Subcutaneous abdominal adipose tissue (tissue), 5 donors: ENCODE measurements around the gene NETO2.
A peak's percentile ranks its signal among the peaks of the same experiment; 100 is the strongest.
"Not testable (repeated sequence)": the region's sequence is repeated elsewhere in the genome, so short reads cannot be mapped to it uniquely, and the experiment has no call there.

Source experiments
- H3K27ac ChIP-seq: one replicate; pipeline ENCODE4 v1.7.0; 2013; ENCODE audit warnings: low read depth, mild to moderate bottlenecking, inconsistent platforms, low read length, moderate library complexity
- H3K27me3 ChIP-seq, 5 donors: one replicate each; pipeline ENCODE4 v1.7.0; 2013; ENCODE audit warnings: low read length in 5 of 5, inconsistent platforms in 1 of 5; ENCODE audit not compliant: control insufficient read depth in 5 of 5, insufficient read depth in 4 of 5
- H3K36me3 ChIP-seq, 5 donors: one replicate each; pipeline ENCODE4 v1.7.0; 2013; ENCODE audit warnings: low read length in 5 of 5; ENCODE audit not compliant: control insufficient read depth in 5 of 5, insufficient read depth in 5 of 5
- H3K4me1 ChIP-seq, 5 donors: one replicate each; pipeline ENCODE4 v1.7.0; 2013; ENCODE audit warnings: low read length in 5 of 5, mild to moderate bottlenecking in 3 of 5, moderate library complexity in 1 of 5; ENCODE audit not compliant: control insufficient read depth in 5 of 5, insufficient read depth in 5 of 5
- H3K4me3 ChIP-seq, 5 donors: one replicate each; pipeline ENCODE4 v1.7.0; 2013; ENCODE audit warnings: low read length in 5 of 5, low read depth in 1 of 5
- H3K9ac ChIP-seq, 5 donors: one replicate each; pipeline ENCODE4 v1.7.0; 2013; ENCODE audit warnings: low read length in 5 of 5, mild to moderate bottlenecking in 4 of 5, moderate library complexity in 3 of 5
- H3K9me3 ChIP-seq, 5 donors: one replicate each; pipeline ENCODE4 v1.7.0; 2013; ENCODE audit warnings: low read length in 5 of 5; ENCODE audit not compliant: control insufficient read depth in 5 of 5
- donor health status: healthy.
- donor health status: healthy.
- donor health status: healthy.
- donor health status: healthy.
- donor health status: healthy.

NETO2 gene, protein sequence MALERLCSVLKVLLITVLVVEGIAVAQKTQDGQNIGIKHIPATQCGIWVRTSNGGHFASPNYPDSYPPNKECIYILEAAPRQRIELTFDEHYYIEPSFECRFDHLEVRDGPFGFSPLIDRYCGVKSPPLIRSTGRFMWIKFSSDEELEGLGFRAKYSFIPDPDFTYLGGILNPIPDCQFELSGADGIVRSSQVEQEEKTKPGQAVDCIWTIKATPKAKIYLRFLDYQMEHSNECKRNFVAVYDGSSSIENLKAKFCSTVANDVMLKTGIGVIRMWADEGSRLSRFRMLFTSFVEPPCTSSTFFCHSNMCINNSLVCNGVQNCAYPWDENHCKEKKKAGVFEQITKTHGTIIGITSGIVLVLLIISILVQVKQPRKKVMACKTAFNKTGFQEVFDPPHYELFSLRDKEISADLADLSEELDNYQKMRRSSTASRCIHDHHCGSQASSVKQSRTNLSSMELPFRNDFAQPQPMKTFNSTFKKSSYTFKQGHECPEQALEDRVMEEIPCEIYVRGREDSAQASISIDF

DNA sequence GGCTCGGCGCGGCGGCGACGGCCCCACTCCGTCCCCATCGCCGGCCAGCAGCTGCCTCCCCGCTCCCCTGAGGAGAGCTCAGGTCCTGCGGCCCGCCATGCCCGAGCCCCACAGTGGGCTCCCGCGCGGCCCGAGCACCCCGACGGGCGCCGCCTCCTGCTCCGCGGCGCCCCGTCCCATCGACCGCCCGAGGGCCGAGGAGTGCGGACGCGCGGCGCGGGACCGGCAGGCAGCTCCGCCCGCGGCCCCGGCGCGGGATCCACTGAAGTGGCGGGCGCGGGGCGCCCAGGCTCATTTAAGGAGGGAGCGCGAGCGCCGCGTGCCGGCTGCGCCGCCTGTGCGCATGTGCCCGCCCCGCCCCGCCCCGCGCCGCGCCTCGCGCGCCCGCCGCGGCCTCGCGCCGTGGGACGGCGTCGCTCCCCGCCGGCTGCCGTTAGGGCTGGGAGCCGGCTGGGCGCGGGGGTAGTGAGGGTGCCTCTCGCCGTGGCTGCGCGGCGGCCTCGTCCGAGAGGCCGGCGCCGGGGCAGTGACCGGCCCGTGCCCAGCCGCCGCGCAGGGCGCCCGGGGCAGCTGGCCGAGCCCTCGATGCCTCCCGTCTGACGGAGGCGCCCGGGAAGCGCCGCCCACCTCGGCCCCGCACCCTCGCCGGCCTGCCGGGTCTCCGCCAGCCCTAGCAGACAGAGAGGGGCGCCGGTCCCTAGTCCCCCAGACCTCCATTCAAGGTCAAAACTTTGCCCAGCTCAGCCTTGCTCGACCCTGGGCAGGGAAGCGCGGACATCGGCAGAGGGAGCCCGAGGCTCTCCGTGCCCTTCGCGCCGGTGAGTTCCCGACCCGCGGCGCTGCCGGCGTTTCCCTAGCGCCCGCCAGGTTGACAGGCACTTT, at the start of gene NETO2:
Gene NETO2, minus strand, starts transcription at position 269 of the 882 bp plus-strand sequence. CDS start 333 bp downstream, outside the sequence.
- peaks cover 2 to 27% (median 21%) of the 10 kb centered on the region in 5 donors for H3K4me1 ChIP-seq
- H3K9me3 ChIP-seq = no peaks in the 10 kb centered on the region

DNA sequence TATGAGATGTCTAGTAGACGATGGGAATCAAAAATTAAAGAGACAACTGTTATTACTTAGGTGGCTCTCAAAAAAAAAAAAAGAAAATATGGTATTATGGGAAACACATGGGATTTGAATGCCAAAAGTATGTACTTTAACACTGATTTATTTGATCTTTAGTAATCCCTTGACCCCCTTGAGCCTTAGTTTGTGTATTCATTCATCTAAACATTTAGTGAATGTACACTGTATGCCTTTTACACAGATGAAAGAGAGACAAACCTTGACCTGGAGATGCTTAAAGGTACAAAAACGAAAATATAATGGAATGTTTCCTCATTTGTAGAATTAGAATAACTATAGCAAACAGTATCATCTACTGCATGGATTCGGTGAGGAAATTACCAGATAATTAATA, 38.6 kb upstream of the NETO2 start:
- H3K27me3 ChIP-seq = no peaks in the 10 kb centered on the region
- H3K27ac ChIP-seq = no peak overlapping the region
- H3K36me3 ChIP-seq = no peaks in the 10 kb centered on the region

More for the DNA sequence above, at the start of gene NETO2:
- no peaks in the 10 kb centered on the region for H3K36me3 ChIP-seq
- peak within 1 kb of the TSS in 4 of 5 donors; percentile 53 to 70 (median 58) for H3K4me3 ChIP-seq
- H3K9ac ChIP-seq = peak within 1 kb of the TSS in 3 of 5 donors; percentile 33 to 46 (median 39)
- peaks cover 0 to 11% (median 2%) of the 10 kb centered on the region in 5 donors for H3K27me3 ChIP-seq
- no peak within 1 kb of the TSS for H3K27ac ChIP-seq

DNA sequence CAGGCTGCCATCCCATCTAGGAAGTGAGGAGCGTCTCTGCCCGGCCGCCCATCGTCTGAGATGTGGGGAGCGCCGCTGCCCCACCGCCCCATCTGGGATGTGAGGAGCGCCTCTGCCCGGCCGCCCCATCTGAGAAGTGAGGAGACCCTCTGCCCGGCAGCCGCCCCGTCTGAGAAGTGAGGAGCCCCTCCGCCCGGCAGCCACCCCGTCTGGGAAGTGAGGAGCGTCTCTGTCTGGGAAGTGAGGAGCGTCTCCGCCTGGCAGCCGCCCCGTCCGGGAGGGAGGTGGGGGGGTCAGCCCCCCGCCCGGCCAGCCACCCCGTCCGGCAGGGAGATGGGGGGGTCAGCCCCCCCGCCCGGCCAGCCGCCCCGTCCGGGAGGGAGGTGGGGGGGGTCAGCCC, 37.3 kb upstream of the NETO2 start:
- H3K27me3 ChIP-seq, H3K27ac ChIP-seq: not testable (repeated sequence)

More for the DNA sequence above, 38.6 kb upstream of the NETO2 start:
- no peak overlapping the region for H3K4me3 ChIP-seq
- no peak overlapping the region for H3K9ac ChIP-seq
- H3K9me3 ChIP-seq = no peaks in the 10 kb centered on the region
- no peaks in the 10 kb centered on the region for H3K4me1 ChIP-seq

DNA sequence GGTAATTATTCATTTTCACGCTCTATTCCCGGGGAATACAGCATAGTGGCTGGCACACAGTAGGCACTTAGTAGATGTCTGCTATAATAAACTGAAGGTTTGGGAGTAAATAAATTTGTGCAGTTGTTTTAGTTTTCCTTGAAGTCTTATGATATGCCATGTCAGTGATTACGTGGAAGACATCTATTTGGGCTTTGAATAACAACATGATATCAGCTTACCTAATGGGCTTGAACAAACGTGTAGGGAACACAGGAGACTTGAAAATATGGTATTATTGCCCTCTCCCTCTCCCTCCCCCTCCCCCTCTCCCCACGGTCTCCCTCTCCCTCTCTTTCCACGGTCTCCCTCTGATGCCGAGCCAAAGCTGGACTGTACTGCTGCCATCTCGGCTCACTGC, 36.3 kb upstream of the NETO2 start:
- Histone ChIP-seq H3K4me1 (no peaks in the 10 kb centered on the region), H3K27me3 (no peaks in the 10 kb centered on the region), H3K4me3 (no peak overlapping the region), H3K27ac (no peak overlapping the region), H3K9me3 (no peaks in the 10 kb centered on the region), H3K36me3 (peaks cover 0 to 2% (median 0%) of the 10 kb centered on the region in 5 donors), H3K9ac (no peak overlapping the region)

More for the DNA sequence above, 37.3 kb upstream of the NETO2 start:
- H3K9ac ChIP-seq, H3K36me3 ChIP-seq, H3K9me3 ChIP-seq, H3K4me3 ChIP-seq, H3K4me1 ChIP-seq: not testable (repeated sequence)

DNA sequence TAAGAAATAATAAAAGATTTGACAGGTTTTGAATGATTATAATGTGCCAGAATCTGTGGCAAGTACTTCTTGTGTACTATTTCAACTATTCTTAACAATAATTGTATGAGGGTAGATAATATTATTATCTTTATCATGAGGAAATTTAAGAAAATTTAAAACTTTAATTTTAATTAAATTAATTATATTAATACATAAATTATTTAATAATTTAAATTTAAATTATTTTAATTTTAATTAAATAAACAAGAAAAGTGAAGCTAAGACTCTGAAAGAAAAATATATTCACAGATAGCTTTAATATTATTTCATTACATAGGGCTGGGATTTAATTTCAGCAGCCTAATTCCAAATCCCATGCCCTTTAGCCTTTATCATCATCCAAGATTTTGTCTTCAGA, 31.4 kb upstream of the NETO2 start:
- Histone ChIP-seq H3K4me1 (no peaks in the 10 kb centered on the region), H3K27me3 (no peaks in the 10 kb centered on the region), H3K36me3 (peaks cover 0 to 2% (median 0%) of the 10 kb centered on the region in 5 donors), H3K9ac (no peak overlapping the region), H3K4me3 (no peak overlapping the region), H3K27ac (no peak overlapping the region), H3K9me3 (no peaks in the 10 kb centered on the region)

DNA sequence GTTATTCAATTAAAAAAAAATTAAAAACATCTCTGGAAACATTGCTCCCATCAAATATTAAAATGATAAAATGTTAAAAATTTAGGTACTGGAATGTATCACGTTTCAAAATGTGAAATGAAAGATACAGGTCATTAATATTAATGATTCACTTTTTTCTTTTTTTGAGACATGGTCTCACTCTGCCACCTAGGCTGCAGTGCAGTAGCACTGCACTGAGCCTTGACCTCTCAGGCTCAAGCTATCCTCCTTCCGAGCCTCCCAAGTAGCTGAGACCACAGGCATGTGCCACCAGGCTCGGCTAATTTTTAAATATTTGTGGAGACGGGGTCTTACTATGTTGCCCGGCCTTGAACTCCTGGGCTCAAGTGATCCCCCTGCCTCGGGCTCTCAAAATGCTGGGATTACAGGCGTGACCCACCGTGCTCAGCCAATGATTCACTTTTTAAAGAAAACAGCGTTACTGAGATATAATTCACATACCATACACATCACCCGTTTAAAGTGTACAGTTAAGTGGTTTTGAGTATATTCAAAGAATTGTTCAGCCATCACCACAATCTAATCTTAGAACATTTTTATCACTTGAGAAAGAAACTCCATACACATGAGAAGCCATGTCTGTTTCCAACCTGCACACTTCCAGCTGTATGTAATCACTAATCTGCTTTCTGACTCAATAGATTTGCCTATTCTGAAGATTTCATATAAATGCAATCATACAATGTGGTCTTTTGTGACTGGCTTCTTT, 19.1 kb upstream of the NETO2 start:
- H3K27me3 ChIP-seq = no peaks in the 10 kb centered on the region
- no peak overlapping the region for H3K4me3 ChIP-seq
- peaks cover 0 to 14% (median 10%) of the 10 kb centered on the region in 5 donors for H3K36me3 ChIP-seq
- no peaks in the 10 kb centered on the region for H3K4me1 ChIP-seq
- H3K9me3 ChIP-seq = no peaks in the 10 kb centered on the region
- no peak overlapping the region for H3K9ac ChIP-seq
- H3K27ac ChIP-seq = no peak overlapping the region

DNA sequence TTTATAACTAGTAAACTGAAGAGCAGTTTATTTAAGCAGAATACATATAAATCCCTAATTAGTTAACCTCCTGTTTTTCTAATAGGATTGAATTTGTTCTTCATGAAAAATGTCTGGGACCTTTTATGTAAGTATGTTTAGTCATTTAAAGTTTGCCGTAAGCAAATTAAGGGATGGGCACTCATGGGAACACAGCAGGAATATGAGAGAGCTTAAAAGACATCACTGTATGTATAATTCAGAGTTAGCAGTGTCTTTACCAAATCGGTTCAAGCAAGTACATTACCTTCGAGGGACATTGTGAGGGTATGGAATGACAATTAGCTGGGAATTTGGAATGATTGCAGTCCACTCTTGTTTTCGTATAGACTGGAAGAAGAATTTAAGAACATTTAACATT, 17.7 kb upstream of the NETO2 start:
- no peak overlapping the region for H3K9ac ChIP-seq

DNA sequence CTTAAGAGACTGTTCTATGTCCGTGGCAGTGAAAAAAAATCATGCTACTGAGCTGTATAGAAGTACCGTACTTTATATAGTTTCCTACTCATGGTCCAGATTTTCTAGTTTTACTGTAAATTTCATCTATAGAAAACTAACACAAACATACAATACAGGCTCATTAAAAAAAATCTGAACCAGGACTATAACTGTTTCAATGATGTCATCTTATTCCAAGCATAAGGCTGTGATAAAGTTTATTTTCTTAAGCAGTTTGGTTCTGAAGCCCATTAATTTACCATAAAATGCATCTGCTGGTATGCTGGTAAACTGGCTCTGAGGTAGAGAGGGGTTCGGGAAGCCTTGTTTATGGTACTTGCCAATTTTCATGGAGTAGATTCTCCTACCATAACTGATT, 16.7 kb upstream of the NETO2 start:
- no peaks in the 10 kb centered on the region for H3K27me3 ChIP-seq
- H3K4me1 ChIP-seq = no peaks in the 10 kb centered on the region
- no peak overlapping the region for H3K27ac ChIP-seq
- no peak overlapping the region for H3K4me3 ChIP-seq
- no peak overlapping the region for H3K9ac ChIP-seq
- peaks cover 9 to 26% (median 23%) of the 10 kb centered on the region in 5 donors for H3K36me3 ChIP-seq
- no peaks in the 10 kb centered on the region for H3K9me3 ChIP-seq

More for the DNA sequence above, 17.7 kb upstream of the NETO2 start:
- Histone ChIP-seq H3K27me3 (no peaks in the 10 kb centered on the region), H3K9me3 (no peaks in the 10 kb centered on the region), H3K36me3 (peaks cover 7 to 25% (median 21%) of the 10 kb centered on the region in 5 donors), H3K27ac (no peak overlapping the region), H3K4me3 (no peak overlapping the region), H3K4me1 (no peaks in the 10 kb centered on the region)

DNA sequence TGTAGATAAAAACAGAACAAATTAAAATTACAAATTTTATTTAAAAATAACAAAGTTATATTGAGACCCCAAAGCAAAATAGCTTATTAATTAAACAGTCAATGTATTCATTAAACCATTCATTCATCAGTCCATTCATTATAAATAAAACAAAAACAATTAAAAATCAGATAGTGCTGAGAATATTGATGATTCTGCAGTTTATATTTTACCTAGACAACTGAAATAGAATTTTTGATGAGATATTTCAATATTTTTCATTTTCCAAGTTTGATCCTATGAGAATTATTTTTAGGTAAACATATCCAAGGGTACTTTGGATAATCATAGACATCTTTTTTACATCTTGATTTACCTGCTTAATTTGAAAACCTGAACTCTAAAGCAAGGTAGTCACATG, 15.2 kb upstream of the NETO2 start:
- H3K4me1 ChIP-seq = no peaks in the 10 kb centered on the region
- no peaks in the 10 kb centered on the region for H3K9me3 ChIP-seq
- H3K27ac ChIP-seq = no peak overlapping the region
- H3K27me3 ChIP-seq = no peaks in the 10 kb centered on the region
- no peak overlapping the region for H3K4me3 ChIP-seq
- H3K9ac ChIP-seq = no peak overlapping the region
- H3K36me3 ChIP-seq = peaks cover 9 to 29% (median 23%) of the 10 kb centered on the region in 5 donors
